Neural cell (in vitro differentiated cells): ENCODE measurements around the gene LUC7L. TPM values are rescaled to one million over a fixed set of nuclear protein-coding genes. Genes with fewer than 3 reads are reported as not detected.

Experiments
- H2AFZ ChIP-seq: fragments of 200-600, 300-800 bp; sonication (generic), shearing (Covaris generic); 2 replicates; pipeline ENCODE4 v1.6.0; 2014; ENCODE audit warnings: low read depth, mild to moderate bottlenecking, antibody characterized with exemption, low read length, moderate library complexity
- H3F3A ChIP-seq: fragments of 200-600 bp; shearing (Covaris generic); 2 replicates; pipeline ENCODE4 v1.6.1; 2016; ENCODE audit warnings: mild to moderate bottlenecking, moderate library complexity, mixed read lengths, antibody characterized with exemption, low read length; ENCODE audit not compliant: insufficient read depth, poor library complexity, severe bottlenecking
- H3K27ac ChIP-seq: fragments of 200-600, 300-800 bp; sonication (generic), shearing (Covaris generic); 2 replicates; pipeline ENCODE4 v1.5.1; 2014; ENCODE audit warnings: mild to moderate bottlenecking, low read length, moderate library complexity
- H3K27me3 ChIP-seq: fragments of 300-800, 200-600 bp; sonication (generic), shearing (Covaris generic); 2 replicates; pipeline ENCODE4 v1.6.0; 2014; ENCODE audit warnings: mild to moderate bottlenecking, low read depth, low read length, moderate library complexity; ENCODE audit not compliant: insufficient read depth
- H3K36me3 ChIP-seq: fragments of 300-800, 200-600 bp; sonication (generic), shearing (Covaris generic); 2 replicates; pipeline ENCODE4 v1.5.1; 2014; ENCODE audit warnings: mild to moderate bottlenecking, antibody characterized with exemption, low read length, moderate library complexity; ENCODE audit not compliant: insufficient read depth
- H3K4me2 ChIP-seq: fragments of 300-800, 200-600 bp; sonication (generic), shearing (Covaris generic); 2 replicates; pipeline ENCODE4 v1.6.0; 2014; ENCODE audit warnings: mild to moderate bottlenecking, low read length
- H3K4me3 ChIP-seq: fragments of 300-800, 200-600 bp; sonication (generic), shearing (Covaris generic); 2 replicates; pipeline ENCODE4 v1.5.1; 2014; ENCODE audit warnings: mild to moderate bottlenecking, low read length, moderate library complexity
- H3K79me2 ChIP-seq: fragments of 200-600 bp; shearing (Covaris generic); replicated peaks from 2 replicates; pipeline ENCODE4 v1.6.0; 2014; ENCODE audit warnings: mild to moderate bottlenecking, low read length, moderate library complexity; ENCODE audit not compliant: insufficient read depth
- H3K9ac ChIP-seq: fragments of 300-800, 200-600 bp; sonication (generic), shearing (Covaris generic); 2 replicates; pipeline ENCODE4 v1.6.1; 2016; ENCODE audit warnings: mild to moderate bottlenecking, low read length, mixed read lengths
- H3K9me2 ChIP-seq: fragments of 200-600 bp; shearing (Covaris generic); 2 replicates; pipeline ENCODE4 v1.6.1; 2016; ENCODE audit warnings: mild to moderate bottlenecking, low read length, mixed read lengths; ENCODE audit not compliant: insufficient read depth
- H3K9me3 ChIP-seq: fragments of 200-600, 300-800 bp; sonication (generic), shearing (Covaris generic); 2 replicates; pipeline ENCODE4 v1.6.1; 2016; ENCODE audit warnings: mild to moderate bottlenecking, mixed run types, low read length, moderate library complexity, mixed read lengths
- H4K20me1 ChIP-seq: fragments of 200-600 bp; shearing (Covaris generic); 2 replicates; pipeline ENCODE4 v1.6.1; 2016; ENCODE audit warnings: mild to moderate bottlenecking, mixed run types; ENCODE audit not compliant: insufficient read depth
- CTCF ChIP-seq: fragments of 450-650 bp; IDR thresholded peaks from 2 replicates; pipeline ENCODE4 v1.5.1; 2014; ENCODE audit warnings: antibody characterized with exemption, mild to moderate bottlenecking, moderate library complexity; ENCODE audit not compliant: poor library complexity, severe bottlenecking
- EP300 ChIP-seq: fragments of 450-650 bp; conservative IDR thresholded peaks from 2 replicates; pipeline ENCODE4 v1.6.1; 2014; ENCODE audit warnings: antibody characterized with exemption, mild to moderate bottlenecking, moderate library complexity; ENCODE audit not compliant: poor library complexity, severe bottlenecking
- EZH2 ChIP-seq: fragments of 200-600, 300-800 bp; shearing (Covaris generic), sonication (generic); IDR thresholded peaks from 2 replicates; pipeline ENCODE4 v1.6.1; 2014; ENCODE audit warnings: antibody characterized with exemption, low read length, borderline replicate concordance, mild to moderate bottlenecking; ENCODE audit not compliant: insufficient read depth, poor library complexity, severe bottlenecking
- MXI1 ChIP-seq: fragments of 450-650 bp; conservative IDR thresholded peaks from 2 replicates; pipeline ENCODE4 v1.6.1; 2014; ENCODE audit warnings: antibody characterized with exemption, mild to moderate bottlenecking; ENCODE audit not compliant: poor library complexity, severe bottlenecking
- POLR2AphosphoS5 ChIP-seq: IDR thresholded peaks from 2 replicates; pipeline ENCODE4 v1.6.1; 2012
- RAD21 ChIP-seq: fragments of 450-650 bp; conservative IDR thresholded peaks from 2 replicates; pipeline ENCODE4 v1.6.1; 2014; ENCODE audit warnings: antibody characterized with exemption, mild to moderate bottlenecking, moderate library complexity
- REST ChIP-seq: IDR thresholded peaks from 2 replicates; pipeline ENCODE4 v1.6.1; 2012; ENCODE audit warnings: borderline replicate concordance
- SMC3 ChIP-seq: fragments of 450-650 bp; conservative IDR thresholded peaks from 2 replicates; pipeline ENCODE4 v1.6.1; 2014; ENCODE audit warnings: antibody characterized with exemption, mild to moderate bottlenecking, moderate library complexity; ENCODE audit not compliant: poor library complexity
- TAF1 ChIP-seq: IDR thresholded peaks from 2 replicates; pipeline ENCODE4 v1.6.1; 2012; ENCODE audit warnings: low read depth
- polyA plus RNA-seq: library from polyadenylated mRNA; depleted of rRNA; stranded (reverse); fragments of >200 nt; gene quantifications from 2 replicates; pipeline ENCODE4 v1.2.3, GENCODE V29; 2014

The LUC7L gene
- polyA plus RNA-seq, 1 donor from 2014 or later, result 564 TPM

GRCh38 chr16:249431-249830 lies 20.2 kb upstream of the LUC7L start:
- Histone ChIP-seq H3F3A (no peaks in the 10 kb centered on the region), H3K36me3 (no peaks in the 10 kb centered on the region), H3K4me2 (no peak overlapping the region), H3K9ac (no peak overlapping the region), H3K27me3 (no peaks in the 10 kb centered on the region), H3K4me3 (no peak overlapping the region), H3K9me3 (no peaks in the 10 kb centered on the region), H3K27ac (no peak overlapping the region), H3K79me2 (no peaks in the 10 kb centered on the region), H3K9me2 (no peaks in the 10 kb centered on the region), H4K20me1 (no peaks in the 10 kb centered on the region), H2AFZ (no peak overlapping the region)
- TF ChIP-seq RAD21 (no peak), REST (no peak), SMC3 (no peak), EP300 (no peak), CTCF (no peak), EZH2 (no peak), MXI1 (no peak), TAF1 (no peak), POLR2AphosphoS5 (no peak)

GRCh38 chr16:247027-247426 lies 17.8 kb upstream of the LUC7L start:
- Histone ChIP-seq H3K9me3 (no peaks in the 10 kb centered on the region), H3K4me2 (no peak overlapping the region), H3K79me2 (peaks cover 6% of the 10 kb centered on the region), H3F3A (no peaks in the 10 kb centered on the region), H3K27ac (no peak overlapping the region), H3K4me3 (no peak overlapping the region), H3K9me2 (no peaks in the 10 kb centered on the region), H2AFZ (no peak overlapping the region), H3K36me3 (no peaks in the 10 kb centered on the region), H3K27me3 (no peaks in the 10 kb centered on the region), H3K9ac (no peak overlapping the region), H4K20me1 (no peaks in the 10 kb centered on the region)
- TF ChIP-seq RAD21, result no peak
- no peak for TF ChIP-seq TAF1
- no peak for TF ChIP-seq POLR2AphosphoS5
- TF ChIP-seq REST, result no peak
- TF ChIP-seq MXI1, result no peak
- no peak for TF ChIP-seq CTCF
- TF ChIP-seq EP300, result no peak
- no peak for TF ChIP-seq SMC3
- TF ChIP-seq EZH2, result no peak
